Esophagus squamous epithelium (tissue), 4 donors: ENCODE data around the gene COL18A1.

ENCODE experiments used
- CTCF ChIP-seq, 6 experiments: fragments of 450-650 bp in 4 of 6; fragments of 200-600 bp in 2 of 6; sonication (generic) in 2 of 6; IDR thresholded peaks; one replicate each; pipeline ENCODE4 v1.5.1; 2016 to 2019; ENCODE audit warnings: antibody characterized with exemption in 6 of 6, mild to moderate bottlenecking in 4 of 6, moderate library complexity in 4 of 6
- POLR2A ChIP-seq, 4 donors: fragments of 450-650 bp; IDR thresholded peaks; one replicate each; pipeline ENCODE4 v1.6.1; 2017; ENCODE audit warnings: antibody characterized with exemption in 4 of 4, mild to moderate bottlenecking in 4 of 4, moderate library complexity in 3 of 4

GRCh38 chr21:45556302-45556644, 151.3 kb downstream of the COL18A1 start:
- TF ChIP-seq POLR2A (IDR thresholded peaks at IDR 0.05): no peak
- no peak for TF ChIP-seq CTCF (IDR thresholded peaks at IDR 0.05)
